Measurements from ENCODE around the gene TWSG1.

The TWSG1 gene

DNA sequence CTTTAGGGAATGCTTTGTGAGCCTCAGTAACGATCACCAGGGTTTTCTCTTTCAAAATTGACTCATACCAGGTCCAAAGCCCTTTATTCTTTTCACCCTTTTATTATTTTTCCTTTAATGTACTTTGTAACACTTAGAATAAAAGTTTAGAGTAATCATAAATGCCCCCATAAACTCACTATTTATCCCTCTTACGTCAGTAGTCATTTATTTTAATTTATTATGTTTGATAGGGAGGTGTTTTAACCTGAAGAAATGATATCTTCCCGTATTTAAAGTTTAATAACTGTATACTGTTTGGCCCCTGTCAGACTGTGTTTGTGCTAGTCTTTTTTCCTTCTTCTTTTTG lies 1.1 kb downstream of the TWSG1 start:
- H3K27ac ChIP-seq, result peak overlapping the region; percentile 78
- TF ChIP-seq, protein P1, sequence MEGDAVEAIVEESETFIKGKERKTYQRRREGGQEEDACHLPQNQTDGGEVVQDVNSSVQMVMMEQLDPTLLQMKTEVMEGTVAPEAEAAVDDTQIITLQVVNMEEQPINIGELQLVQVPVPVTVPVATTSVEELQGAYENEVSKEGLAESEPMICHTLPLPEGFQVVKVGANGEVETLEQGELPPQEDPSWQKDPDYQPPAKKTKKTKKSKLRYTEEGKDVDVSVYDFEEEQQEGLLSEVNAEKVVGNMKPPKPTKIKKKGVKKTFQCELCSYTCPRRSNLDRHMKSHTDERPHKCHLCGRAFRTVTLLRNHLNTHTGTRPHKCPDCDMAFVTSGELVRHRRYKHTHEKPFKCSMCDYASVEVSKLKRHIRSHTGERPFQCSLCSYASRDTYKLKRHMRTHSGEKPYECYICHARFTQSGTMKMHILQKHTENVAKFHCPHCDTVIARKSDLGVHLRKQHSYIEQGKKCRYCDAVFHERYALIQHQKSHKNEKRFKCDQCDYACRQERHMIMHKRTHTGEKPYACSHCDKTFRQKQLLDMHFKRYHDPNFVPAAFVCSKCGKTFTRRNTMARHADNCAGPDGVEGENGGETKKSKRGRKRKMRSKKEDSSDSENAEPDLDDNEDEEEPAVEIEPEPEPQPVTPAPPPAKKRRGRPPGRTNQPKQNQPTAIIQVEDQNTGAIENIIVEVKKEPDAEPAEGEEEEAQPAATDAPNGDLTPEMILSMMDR (conservative IDR thresholded peaks at IDR 0.05), result no peak

DNA sequence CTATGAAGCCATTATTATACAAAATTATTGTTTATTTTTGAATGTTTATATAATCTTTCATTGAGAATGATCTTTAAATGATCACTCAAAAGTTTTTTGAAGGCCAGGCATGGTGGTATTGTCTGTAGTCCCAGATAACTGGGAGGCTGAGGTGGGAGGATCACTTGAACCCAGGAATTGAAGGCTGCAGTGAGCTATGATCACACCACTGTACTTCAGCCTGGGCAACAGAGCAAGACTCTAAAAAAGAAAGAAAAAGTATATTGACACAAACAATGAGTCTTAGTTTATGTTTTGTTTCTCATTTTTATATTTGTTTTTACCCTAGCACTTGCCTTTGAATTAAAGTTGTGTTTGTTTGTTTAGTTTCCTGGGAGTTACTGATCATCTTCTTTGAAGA lies 2.3 kb downstream of the TWSG1 start:
- TF ChIP-seq, protein P1 (conservative IDR thresholded peaks at IDR 0.05), result no peak
- no peak overlapping the region for H3K27ac ChIP-seq

DNA sequence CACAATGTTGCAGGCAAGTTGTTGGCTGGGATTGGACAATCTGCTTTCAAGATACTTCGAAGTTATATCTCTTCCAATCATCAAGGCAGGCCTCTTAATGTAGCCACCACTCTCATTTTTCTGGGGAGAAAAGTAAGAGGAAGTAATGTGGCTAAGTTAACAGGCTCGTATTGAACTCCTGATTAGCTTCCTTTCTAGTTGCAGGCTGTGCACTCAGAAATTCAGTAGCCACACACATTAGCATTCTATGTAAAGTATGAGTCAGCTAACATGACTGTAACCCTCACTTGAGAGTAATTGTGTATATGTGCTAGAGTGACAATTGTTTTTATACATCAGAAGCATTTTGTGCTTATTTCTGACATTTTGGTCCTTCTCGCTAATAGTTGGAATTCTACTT lies 3.3 kb downstream of the TWSG1 start:
- TF ChIP-seq, protein P1 (conservative IDR thresholded peaks at IDR 0.05), result no peak
- H3K27ac ChIP-seq, result no peak overlapping the region

DNA sequence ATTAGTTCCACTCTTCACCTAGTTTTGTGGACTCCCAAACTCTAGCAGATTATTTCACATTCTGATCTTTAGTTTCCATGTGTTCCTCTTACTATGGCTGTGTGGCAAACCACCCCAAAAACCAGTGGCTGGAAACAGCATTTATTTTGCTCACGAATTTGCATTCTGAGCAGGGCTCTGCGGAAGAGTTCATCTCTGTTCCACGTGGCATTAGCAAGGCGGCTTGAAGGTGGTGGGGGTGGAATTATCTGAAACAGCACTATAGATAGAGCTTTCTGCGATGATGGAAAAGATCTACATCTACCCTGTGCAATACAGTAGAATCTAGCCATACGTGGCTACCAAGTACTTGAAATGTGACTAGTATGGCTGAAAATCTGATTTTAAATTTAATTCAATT lies 5.9 kb downstream of the TWSG1 start:
- TF ChIP-seq, protein P1 (conservative IDR thresholded peaks at IDR 0.05), result no peak
- no peak overlapping the region for H3K27ac ChIP-seq

DNA sequence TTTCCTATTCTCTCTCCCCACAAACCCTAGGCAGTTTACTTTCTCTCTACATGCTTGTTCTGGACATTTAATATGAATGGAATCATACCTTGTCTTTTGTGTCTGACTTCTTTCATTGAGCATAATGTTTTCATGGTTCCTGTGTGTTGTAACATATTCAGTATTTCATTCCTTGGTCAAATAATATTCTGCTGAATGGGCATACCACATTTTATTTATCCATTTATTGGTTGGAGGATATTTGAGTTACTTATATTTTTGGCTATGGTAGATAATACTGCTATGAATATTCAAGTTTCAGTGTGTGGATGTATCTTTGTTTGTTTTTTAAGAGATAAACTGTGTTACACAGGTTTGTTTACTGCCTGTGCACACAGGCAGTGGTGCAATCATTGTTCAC lies 9.0 kb downstream of the TWSG1 start:
- TF ChIP-seq, protein P1 (conservative IDR thresholded peaks at IDR 0.05), result no peak
- H3K27ac ChIP-seq, result no peak overlapping the region

DNA sequence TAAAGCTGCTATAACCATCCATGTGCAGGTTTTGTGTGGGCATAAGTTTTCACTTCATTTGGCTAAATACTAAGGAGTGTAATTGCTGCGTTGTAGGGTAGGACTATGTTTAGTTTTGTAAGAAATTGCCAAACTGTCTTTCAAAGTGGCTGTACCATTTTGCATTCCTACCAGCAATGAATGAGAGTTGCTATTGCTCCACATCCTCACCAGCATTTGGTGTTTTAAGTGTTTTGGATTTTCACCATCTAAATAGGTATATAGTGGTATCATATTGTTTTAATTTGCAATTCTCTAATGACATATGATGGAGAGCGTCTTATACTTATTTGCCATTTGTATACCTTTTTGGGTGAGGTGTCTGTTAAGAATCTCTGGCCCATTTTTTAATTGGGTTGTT lies 12.2 kb downstream of the TWSG1 start:
- TF ChIP-seq, protein P1 (conservative IDR thresholded peaks at IDR 0.05), result no peak

DNA sequence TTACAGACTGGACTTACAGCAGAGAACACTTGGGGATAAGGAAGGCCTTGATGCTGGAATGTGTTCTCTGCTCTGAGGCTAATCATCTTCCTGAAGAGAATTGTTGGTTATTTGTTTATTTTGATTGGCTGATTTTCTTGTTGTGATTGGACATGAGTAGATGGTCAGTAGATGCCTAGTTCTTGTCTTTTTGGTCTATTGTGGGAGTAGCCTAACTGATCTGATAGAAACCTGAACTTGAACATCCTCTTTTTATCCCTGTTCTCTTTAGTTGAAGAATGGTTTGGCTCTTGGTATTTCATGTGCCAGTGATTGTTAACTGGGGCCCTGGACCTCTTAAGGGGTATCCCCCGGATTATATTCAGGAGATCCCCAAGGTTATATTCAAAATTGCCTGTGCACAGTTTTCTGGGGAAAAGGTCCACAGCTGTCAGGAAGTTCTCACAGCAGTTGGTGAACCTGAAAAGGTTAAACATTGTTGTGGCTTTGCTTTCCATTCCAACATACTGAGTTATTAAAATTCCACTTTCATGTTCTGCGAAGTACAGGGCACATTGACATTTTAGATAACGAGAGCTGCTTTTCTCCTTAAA lies 13.6 kb downstream of the TWSG1 start:
- TF ChIP-seq, protein P1 (conservative IDR thresholded peaks at IDR 0.05), result no peak
- no peak overlapping the region for H3K27ac ChIP-seq

More for the DNA sequence above, 12.2 kb downstream of the TWSG1 start:
- H3K27ac ChIP-seq, result no peak overlapping the region

Data from VCaP (cell line).